SW 1271 (cell line): ENCODE data around the gene NUP210L.

Experiments used
- DNase-seq, 2 experiments: peaks; one replicate each; lab custom pipeline; 2025; lab: John Stamatoyannopoulos, UW

The NUP210L gene

GRCh38 chr1:153944005-153944826 is 210.7 kb downstream of the NUP210L start:
- no peak for DNase-seq

- no peak for DNase-seq
These were observed 211.9 kb downstream of the NUP210L start for GRCh38 chr1:153942766-153943549.
